Activated naive CD4-positive, alpha-beta T cell (primary cell): ENCODE measurements around the gene ECT2L.

Experiments
- DNase-seq, 4 experiments: peaks; one replicate each; lab custom pipeline; 2025; lab: John Stamatoyannopoulos, UW

The ECT2L gene

GRCh38 chr6:138857775-138858174, 61.9 kb downstream of the ECT2L start:
- DNase-seq = no peak

- DNase-seq = no peak
These were observed 66.6 kb downstream of the ECT2L start for GRCh38 chr6:138862456-138862855.

GRCh38 chr6:138863321-138863720, 67.4 kb downstream of the ECT2L start:
- DNase-seq = no peak

- DNase-seq = no peak
These were observed 68.5 kb downstream of the ECT2L start for GRCh38 chr6:138864343-138864890.

- DNase-seq = no peak
These were observed 69.7 kb downstream of the ECT2L start for GRCh38 chr6:138865480-138866109.

- no peak for DNase-seq
These were observed 72.3 kb downstream of the ECT2L start for GRCh38 chr6:138868181-138868580.

GRCh38 chr6:138869398-138869797, 73.5 kb downstream of the ECT2L start:
- DNase-seq = no peak

- DNase-seq = no peak
These were observed 77.3 kb downstream of the ECT2L start for GRCh38 chr6:138873191-138873590.

GRCh38 chr6:138882369-138883017, 86.6 kb downstream of the ECT2L start:
- DNase-seq = no peak

- DNase-seq = no peak
These were observed 89.4 kb downstream of the ECT2L start for GRCh38 chr6:138885156-138885819.

- no peak for DNase-seq
These were observed 95.5 kb downstream of the ECT2L start for GRCh38 chr6:138891255-138891986.

- no peak for DNase-seq
These were observed 100.3 kb downstream of the ECT2L start for GRCh38 chr6:138896104-138896756.

GRCh38 chr6:138897031-138897430, 101.1 kb downstream of the ECT2L start:
- DNase-seq = no peak

- no peak for DNase-seq
These were observed 111.3 kb downstream of the ECT2L start for GRCh38 chr6:138907167-138907566.

GRCh38 chr6:138909511-138909910, 113.6 kb downstream of the ECT2L start:
- DNase-seq = no peak

GRCh38 chr6:138909975-138910374, 114.1 kb downstream of the ECT2L start:
- DNase-seq = no peak

- no peak for DNase-seq
These were observed 116.4 kb downstream of the ECT2L start for GRCh38 chr6:138912308-138912707.

GRCh38 chr6:138914701-138915100, 118.8 kb downstream of the ECT2L start:
- no peak for DNase-seq

- DNase-seq = no peak
These were observed 125.0 kb downstream of the ECT2L start for GRCh38 chr6:138920906-138921305.

GRCh38 chr6:138923561-138923960, 127.7 kb downstream of the ECT2L start:
- no peak for DNase-seq

- DNase-seq = no peak
These were observed 129.9 kb downstream of the ECT2L start for GRCh38 chr6:138925806-138926205.

GRCh38 chr6:138926579-138926978, 130.7 kb downstream of the ECT2L start:
- DNase-seq = no peak
